Activated gamma-delta T cell treated with Interleukin-2 at 50 U/mL for 16 hours (primary cell): ENCODE results near the gene FSCN2.

Experiments used
- DNase-seq: peaks from one replicate; pipeline ENCODE4 v3.0.0-alpha.2; 2020

The FSCN2 gene

GRCh38 chr17:81544281-81544974 is 16.3 kb downstream of the FSCN2 start:
- no peak for DNase-seq

GRCh38 chr17:81545160-81545949 is 17.2 kb downstream of the FSCN2 start:
- no peak for DNase-seq

GRCh38 chr17:81546906-81547613 is 18.9 kb downstream of the FSCN2 start:
- DNase-seq: no peak

GRCh38 chr17:81547614-81547982 is 19.4 kb downstream of the FSCN2 start:
- DNase-seq: no peak

GRCh38 chr17:81549031-81549557 is 20.9 kb downstream of the FSCN2 start:
- no peak for DNase-seq

GRCh38 chr17:81549826-81550225 is 21.6 kb downstream of the FSCN2 start:
- DNase-seq: no peak

GRCh38 chr17:81550285-81550684 is 22.1 kb downstream of the FSCN2 start:
- no peak for DNase-seq

GRCh38 chr17:81550830-81551457 is 22.8 kb downstream of the FSCN2 start:
- DNase-seq: no peak

GRCh38 chr17:81551458-81552243 is 23.5 kb downstream of the FSCN2 start:
- DNase-seq: no peak

- peak; percentile 73 for DNase-seq
Observed at GRCh38 chr17:81552244-81553017, 24.3 kb downstream of the FSCN2 start, which contains the start of gene FAAP100. Gene FAAP100 (minus strand): TSS chr17:81552353. CDS start chr17:81552330, 23 bp downstream.

- peak; percentile 78 for DNase-seq
Observed at GRCh38 chr17:81553018-81553615, 24.9 kb downstream of the FSCN2 start.

- no peak for DNase-seq
Observed at GRCh38 chr17:81553616-81554181, 25.5 kb downstream of the FSCN2 start.

GRCh38 chr17:81556175-81556691 is 28.1 kb downstream of the FSCN2 start:
- no peak for DNase-seq

- no peak for DNase-seq
Observed at GRCh38 chr17:81556863-81557262, 28.7 kb downstream of the FSCN2 start.

- no peak for DNase-seq
Observed at GRCh38 chr17:81557276-81558114, 29.3 kb downstream of the FSCN2 start.

GRCh38 chr17:81558115-81558468 is 29.9 kb downstream of the FSCN2 start:
- DNase-seq: no peak

GRCh38 chr17:81558941-81559806 is 31.0 kb downstream of the FSCN2 start:
- DNase-seq: no peak

- DNase-seq: no peak
Observed at GRCh38 chr17:81561494-81561885, 33.3 kb downstream of the FSCN2 start.
